Activated CD8-positive, alpha-beta memory T cell treated with anti-CD3 and anti-CD28 coated beads for 36 hours (primary cell): ENCODE results near the gene RAN. TPM values are rescaled to one million over a fixed set of nuclear protein-coding genes. Genes with fewer than 3 reads are reported as not detected.
"Not testable (repeated sequence)": the region's sequence is repeated elsewhere in the genome, so short reads cannot be mapped to it uniquely, and the experiment has no call there.

ENCODE experiments used
- CTCF ChIA-PET: fragments of 350-600 bp; sonication (Branson Sonifier 250); formaldehyde crosslinking; loops from one replicate; lab custom pipeline; 2021; ENCODE audit warnings: antibody characterized with exemption; lab: Charles Lee
- POLR2A ChIA-PET: fragments of 350-600 bp; sonication (Branson Sonifier 250); formaldehyde crosslinking; loops from one replicate; lab custom pipeline; 2021; ENCODE audit warnings: antibody characterized with exemption; lab: Charles Lee
- total RNA-seq, 2 experiments: library from RNA; stranded (reverse); gene quantifications; one replicate each; pipeline ENCODE4 v1.2.3, GENCODE V29; 2021

The RAN gene
- total RNA-seq, 2 experiments from 2014 or later, result 2,550 to 2,556 TPM

DNA sequence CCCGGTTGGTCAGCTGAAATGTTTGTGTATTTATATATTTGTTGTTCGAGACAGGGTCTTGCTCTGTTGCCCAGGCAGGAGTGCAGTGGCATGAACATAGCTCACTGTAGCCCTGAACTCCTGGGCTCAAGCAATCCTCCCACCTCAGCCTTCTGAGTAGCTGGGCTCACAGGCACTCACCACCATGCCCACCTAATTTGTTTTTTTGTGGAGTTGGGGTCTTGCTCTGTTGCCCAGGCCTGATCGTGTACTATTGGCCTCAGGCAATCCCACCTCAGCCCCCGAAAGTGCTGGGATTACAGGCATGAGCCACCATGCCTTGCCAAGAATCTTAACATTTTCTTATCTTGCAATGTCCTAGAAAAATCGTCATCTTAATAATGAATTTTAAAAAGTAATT lies 3.3 kb downstream of the RAN start:
- POLR2A ChIA-PET, result no interaction called here
- CTCF ChIA-PET, result no interaction called here

DNA sequence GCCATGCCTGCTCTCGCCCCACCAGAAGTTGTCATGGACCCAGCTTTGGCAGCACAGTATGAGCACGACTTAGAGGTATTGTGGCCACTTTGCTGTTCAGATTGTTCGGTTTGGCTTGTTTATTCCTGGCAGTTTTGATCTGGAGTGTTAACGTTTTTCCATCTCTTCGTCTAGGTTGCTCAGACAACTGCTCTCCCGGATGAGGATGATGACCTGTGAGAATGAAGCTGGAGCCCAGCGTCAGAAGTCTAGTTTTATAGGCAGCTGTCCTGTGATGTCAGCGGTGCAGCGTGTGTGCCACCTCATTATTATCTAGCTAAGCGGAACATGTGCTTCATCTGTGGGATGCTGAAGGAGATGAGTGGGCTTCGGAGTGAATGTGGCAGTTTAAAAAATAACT lies 3.8 kb downstream of the RAN start:
- CTCF ChIA-PET, POLR2A ChIA-PET: not testable (repeated sequence)

DNA sequence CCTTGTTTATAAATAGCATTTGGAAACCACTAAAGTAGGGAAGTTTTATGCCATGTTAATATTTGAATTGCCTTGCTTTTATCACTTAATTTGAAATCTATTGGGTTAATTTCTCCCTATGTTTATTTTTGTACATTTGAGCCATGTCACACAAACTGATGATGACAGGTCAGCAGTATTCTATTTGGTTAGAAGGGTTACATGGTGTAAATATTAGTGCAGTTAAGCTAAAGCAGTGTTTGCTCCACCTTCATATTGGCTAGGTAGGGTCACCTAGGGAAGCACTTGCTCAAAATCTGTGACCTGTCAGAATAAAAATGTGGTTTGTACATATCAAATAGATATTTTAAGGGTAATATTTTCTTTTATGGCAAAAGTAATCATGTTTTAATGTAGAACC lies 4.4 kb downstream of the RAN start:
- ChIA-PET CTCF (no interaction called here), POLR2A (no interaction called here)

DNA sequence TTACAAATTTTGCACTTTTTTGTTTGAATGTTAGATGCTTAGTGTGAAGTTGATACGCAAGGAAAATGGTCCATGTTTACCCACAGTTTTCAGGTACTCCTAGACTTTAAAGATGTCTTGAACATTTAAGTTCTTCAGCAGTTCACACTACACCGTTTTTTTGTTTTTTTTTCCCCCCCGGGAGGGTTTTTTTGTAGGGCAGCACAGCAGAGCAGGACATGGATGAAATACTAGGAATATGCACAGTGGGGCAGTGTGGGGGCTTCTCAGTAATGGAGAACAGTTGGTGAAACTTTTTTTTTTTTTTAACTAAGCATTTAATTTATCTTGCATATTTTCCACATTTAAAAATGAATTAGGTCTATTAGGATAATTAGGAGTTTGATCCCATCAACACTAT lies 4.9 kb downstream of the RAN start:
- POLR2A ChIA-PET, result interaction anchor here (0.7 kb wide), 1 partner anchor 1026 kb away, joined by 4 read pairs; no protein-coding TSS in a partner anchor
- CTCF ChIA-PET, result no interaction called here

DNA sequence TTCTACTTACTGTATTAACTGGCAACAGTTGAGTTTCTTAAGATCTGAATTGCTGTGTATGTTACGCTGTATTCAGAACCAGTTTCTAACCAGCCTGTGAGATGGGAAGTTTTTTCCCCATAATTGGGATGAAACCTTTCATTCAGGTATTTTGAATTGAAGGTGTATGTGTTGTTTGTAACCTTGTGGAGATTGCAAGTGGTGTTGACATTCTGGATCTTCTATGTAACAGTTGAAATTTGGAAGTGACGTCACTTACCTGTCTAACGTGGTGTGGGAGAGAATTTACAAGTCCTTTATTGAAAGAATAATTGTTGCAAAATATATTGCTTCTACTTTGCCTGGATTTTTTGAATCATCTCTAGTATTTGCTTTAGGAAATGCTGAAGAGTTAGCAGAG lies 5.5 kb downstream of the RAN start:
- ChIA-PET CTCF (no interaction called here), POLR2A (interaction anchor here (0.7 kb wide), 1 partner anchor 1026 kb away, joined by 4 read pairs; no protein-coding TSS in a partner anchor)

DNA sequence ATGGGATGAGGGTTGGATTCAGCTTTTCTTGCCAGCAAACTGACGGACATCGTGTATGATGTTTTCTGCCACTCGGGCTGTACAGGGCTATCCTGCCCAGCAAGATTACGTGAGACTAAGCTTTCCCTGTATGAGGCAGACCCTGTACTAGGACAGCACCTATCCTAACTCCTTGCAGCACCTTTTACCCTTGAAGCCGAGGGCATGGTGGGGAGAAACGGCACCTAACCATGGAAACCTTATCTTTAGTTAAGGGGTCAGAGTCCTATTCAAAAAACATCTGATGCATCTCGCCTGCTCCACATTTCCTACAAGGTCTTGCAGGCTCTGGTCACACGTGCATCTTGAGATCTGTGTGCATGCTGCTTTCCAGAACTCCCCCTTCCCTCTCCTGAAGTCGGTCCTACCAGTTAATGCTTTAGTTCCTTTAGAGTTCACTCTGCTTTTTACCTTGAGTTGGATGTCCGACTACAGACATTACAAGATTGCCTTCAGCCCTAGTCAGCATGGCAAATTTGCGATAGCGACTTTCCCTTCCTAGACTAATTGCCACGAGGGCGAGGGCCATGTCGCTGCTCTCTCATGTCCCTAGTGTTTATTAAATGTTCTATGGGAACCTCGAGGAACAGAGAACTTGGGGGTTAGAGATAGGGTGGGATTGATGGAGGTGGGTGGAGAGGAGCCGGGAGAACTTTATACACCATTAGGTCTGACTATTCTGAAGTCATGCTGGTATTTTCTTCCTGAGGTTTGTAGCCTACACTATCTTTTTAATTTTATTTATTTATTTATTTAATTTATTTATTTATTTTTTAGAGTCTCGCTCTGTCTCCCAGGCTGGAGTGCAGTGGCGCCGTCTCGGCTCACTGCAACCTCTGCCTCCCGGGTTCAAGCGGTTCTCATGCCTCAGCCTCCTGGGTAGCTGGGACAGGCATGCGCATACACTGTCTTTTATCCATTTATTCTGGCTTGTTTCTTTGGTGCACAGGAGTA lies 6.6 kb downstream of the RAN start:
- CTCF ChIA-PET, result no interaction called here
- POLR2A ChIA-PET, result interaction anchor here (0.6 kb wide), 1 partner anchor 62 kb away, joined by 5 read pairs; no protein-coding TSS in a partner anchor

DNA sequence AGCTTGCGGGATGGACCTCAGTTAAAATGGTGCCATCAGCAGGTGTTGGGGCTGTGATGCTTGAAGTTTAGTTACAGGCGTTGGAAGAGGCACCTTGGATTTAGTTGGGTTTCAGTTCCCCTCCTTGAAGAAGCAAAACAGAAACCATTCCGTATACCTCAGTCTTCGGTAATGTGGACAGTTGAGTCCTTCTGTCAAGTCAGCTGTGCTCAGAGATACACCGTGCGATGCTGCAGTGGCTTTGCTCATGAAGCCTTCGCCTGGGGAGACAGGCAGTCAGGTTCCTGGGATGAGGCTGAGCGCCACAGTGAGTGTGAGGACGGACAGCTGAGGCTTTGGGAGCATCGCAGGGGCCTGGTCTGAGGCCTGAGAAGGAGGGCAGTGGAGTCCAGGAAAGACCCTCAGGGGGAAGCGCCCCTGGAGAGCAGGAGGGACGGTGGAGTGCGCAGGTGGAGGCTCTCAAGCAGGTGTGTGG lies 7.4 kb downstream of the RAN start:
- CTCF ChIA-PET, result no interaction called here
- POLR2A ChIA-PET, result interaction anchor here (0.6 kb wide), 1 partner anchor 63 kb away, joined by 5 read pairs; no protein-coding TSS in a partner anchor

DNA sequence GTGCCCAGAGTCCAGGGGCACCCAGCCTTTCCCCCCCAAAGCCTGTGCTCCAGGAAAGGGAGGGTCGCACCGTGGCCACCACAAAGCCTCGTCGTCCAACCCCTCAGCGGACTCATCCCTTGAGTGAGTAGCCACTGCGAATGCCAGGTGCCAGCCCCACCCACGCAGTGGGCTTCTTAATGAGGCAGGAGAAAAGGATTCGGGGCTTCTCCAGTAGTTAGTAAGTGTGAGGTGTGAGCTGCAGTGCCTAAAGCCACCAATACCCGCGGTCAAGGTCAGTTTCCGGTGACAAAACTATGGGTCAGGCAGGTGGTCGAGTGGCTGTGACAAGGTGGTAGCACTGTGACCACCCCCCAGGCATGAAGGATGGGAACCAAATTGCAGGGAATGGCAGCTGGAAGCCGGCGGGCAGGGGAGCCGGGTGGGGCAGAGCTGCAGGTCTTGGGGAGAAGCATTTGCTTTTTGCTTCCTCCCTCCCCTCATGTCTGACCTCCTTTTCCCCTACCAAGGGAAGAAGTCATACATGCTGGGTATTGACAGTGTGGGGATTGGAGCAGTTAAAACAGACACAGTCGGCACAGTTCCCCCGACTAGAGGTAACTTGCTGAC lies 8.0 kb downstream of the RAN start:
- POLR2A ChIA-PET, result interaction anchor here (1.0 kb wide), 1 partner anchor 7 kb away, joined by 3 read pairs; no protein-coding TSS in a partner anchor

DNA sequence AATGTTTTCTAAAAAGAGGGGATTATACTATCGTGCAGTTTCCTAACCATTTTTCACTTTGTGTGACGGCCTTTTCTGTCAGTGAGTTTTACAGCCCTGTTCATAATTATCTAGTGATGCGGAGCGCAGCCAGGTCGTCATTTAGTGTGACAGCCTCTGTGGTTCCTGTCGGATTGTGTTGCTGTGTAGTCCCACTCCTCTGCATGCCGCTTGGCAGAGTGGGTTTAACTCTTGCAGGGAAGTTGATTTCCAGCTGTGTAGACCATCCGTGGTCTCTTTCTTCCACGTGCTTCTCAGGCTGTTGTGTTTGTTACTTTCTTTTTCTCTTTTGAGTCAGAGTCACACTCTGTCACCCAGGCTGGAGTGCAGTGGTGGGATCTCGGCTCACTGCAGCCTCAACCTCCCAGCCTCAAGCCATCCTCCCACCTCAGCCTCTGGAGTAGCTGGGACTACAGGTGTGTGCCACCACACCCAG lies 8.6 kb downstream of the RAN start:
- POLR2A ChIA-PET, result interaction anchor here (1.0 kb wide), 1 partner anchor 8 kb away, joined by 3 read pairs; no protein-coding TSS in a partner anchor
- CTCF ChIA-PET, result no interaction called here

More for the DNA sequence above, 8.0 kb downstream of the RAN start:
- CTCF ChIA-PET, result no interaction called here

DNA sequence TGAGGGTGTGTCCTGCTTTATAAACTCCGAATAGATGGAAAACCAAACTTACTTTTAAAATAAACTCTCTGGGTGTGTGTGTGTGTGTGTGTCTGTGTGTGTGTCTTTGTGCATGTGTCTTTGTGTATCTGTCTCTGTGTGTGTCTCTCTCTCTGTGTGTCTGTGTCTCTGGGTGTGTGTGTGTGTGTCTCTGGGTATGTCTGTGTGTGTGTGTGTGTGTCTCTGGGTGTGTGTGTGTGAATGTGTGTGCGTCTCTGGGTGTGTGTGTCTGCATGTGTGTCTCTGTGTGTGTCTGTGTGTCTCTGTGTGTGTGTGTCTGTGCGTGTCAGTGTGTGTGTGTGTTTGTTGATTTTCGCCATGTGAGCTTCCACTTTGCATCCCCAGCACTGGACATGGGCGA lies 9.2 kb downstream of the RAN start:
- ChIA-PET CTCF (no interaction called here), POLR2A (interaction anchor here (1.0 kb wide), 1 partner anchor 8 kb away, joined by 3 read pairs; no protein-coding TSS in a partner anchor)

DNA sequence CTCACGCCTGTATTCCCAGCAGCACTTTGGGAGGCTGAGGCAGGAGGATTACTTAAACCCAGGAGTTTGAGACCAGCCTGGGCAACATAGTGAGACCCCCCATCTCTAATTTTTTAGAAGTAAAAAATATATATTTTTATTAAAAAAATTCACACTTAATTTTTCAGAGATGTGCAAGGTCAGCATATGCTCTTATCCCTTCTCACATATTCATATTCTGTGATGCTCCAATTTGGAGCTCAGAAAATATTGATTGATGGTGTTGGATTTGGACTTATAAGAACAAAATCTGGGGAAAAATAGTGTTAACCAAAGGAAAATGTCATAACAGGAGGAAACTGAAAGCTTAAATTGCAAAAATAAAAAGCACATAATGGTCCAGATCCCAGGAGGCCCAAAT lies 9.7 kb downstream of the RAN start:
- ChIA-PET POLR2A (no interaction called here), CTCF (no interaction called here)

DNA sequence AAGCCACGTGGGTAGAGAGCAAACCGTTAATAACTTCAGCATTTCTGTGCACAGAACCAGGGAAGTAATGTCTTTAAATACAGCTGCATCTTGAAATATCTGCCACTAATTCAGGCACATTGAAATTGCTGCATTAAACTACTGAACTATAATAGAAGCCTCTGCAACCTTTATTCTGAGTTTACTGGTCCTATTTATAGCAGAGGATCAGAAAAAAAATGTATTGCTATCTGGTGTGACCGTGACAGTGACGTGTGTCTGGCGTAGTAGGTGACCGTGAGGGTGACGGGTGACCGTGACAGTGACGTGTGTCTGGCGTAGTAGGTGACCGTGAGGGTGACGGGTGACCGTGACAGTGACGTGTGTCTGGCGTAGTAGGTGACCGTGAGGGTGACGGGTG lies 15.3 kb downstream of the RAN start:
- POLR2A ChIA-PET, CTCF ChIA-PET: not testable (repeated sequence)

DNA sequence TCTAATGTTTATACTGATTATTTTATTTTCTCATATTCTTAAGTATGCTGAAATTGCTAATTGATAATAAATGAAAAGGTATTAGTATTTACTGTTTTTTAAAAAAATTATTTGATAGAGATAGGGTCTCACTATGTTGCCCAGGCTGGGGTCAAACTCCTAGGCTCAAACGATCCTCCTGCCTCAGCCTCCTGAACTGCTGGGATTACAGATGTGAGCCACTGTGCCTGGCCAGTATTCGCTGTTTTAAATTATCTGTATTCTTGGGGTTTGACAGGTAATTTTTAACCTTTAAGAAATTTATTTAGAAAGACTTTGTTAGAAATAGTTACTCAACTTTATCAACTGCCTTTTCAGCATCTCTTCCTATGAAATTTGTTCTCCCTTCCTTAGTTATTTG lies 32.2 kb downstream of the RAN start:
- ChIA-PET POLR2A (no interaction called here), CTCF (no interaction called here)

DNA sequence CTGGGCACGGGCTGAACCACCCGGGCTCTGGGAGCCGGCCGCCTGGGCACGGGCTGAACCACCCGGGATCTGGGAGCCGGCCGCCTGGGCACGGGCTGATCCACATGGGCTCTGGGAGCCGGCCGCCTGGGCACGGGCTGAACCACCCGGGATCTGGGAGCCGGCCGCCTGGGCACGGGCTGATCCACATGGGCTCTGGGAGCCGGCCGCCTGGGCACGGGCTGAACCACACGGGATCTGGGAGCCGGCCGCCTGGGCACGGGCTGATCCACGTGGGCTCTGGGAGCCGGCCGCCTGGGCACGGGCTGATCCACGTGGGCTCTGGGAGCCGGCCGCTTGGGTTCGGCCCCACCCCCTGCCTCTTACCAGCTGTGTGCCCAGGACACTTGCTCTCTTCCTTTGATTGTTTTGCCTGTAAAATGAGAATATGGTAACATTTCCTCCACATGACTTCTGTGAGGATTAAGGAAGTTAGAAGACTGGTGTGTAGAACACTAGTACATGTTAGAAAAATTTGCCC lies 33.1 kb downstream of the RAN start:
- CTCF ChIA-PET, POLR2A ChIA-PET: not testable (repeated sequence)

DNA sequence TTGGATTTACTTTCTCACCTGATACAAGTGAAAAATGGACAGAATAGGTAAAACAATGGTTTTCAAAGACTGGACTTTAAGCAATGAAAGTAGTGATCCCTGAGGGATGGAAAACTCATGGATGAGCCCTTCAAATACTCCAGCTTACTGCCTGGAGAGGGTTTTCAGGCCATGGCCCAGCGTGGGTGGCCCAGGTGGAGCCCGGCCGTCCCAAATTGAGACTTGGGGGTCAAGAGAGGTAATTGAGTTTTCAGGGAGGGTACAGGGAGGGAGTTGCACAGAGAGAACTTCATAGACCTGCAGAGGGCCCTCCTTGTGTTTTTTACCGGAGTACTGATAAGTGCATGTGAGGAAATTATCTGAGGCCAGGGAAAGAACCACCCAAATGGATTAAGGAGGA lies 37.2 kb downstream of the RAN start:
- POLR2A ChIA-PET, result no interaction called here
- CTCF ChIA-PET, result no interaction called here

DNA sequence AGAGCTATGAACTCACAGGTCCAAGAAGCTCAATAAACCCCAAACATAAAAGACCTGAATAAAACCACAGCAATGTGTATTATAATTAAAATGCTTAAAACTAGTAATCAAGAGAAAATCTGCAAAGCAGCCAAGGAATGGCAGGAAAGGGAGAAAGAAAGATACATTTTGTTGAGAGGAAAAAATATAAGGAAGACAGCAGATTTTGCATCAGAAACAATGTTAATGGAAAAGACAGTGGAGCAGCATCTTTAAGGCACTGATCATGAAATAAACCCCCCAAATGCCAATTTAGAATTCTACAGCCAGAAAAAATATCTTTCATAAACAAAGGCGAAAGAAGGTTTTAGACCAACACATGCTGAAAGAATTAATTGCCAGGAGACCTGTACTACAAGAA lies 39.3 kb downstream of the RAN start:
- CTCF ChIA-PET, result no interaction called here
- POLR2A ChIA-PET, result no interaction called here

DNA sequence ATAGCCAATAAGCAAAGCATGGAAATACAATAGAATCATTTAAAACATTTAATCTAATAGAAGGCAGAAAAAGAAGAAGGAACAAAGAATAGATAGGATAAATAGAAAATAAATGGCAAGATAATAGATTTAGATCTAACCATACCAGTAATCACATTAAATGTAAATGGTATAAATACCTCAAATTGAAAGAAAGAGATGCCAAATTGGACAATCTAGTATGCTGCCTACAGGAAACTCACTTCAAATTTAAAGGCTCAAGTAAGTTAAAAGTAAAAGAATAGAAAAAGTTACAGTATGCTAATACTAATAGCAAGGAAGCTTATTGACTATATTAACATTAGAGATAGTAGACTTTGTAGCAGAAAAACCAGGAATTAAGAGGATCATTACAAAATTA lies 40.1 kb downstream of the RAN start:
- ChIA-PET POLR2A (no interaction called here), CTCF (no interaction called here)

DNA sequence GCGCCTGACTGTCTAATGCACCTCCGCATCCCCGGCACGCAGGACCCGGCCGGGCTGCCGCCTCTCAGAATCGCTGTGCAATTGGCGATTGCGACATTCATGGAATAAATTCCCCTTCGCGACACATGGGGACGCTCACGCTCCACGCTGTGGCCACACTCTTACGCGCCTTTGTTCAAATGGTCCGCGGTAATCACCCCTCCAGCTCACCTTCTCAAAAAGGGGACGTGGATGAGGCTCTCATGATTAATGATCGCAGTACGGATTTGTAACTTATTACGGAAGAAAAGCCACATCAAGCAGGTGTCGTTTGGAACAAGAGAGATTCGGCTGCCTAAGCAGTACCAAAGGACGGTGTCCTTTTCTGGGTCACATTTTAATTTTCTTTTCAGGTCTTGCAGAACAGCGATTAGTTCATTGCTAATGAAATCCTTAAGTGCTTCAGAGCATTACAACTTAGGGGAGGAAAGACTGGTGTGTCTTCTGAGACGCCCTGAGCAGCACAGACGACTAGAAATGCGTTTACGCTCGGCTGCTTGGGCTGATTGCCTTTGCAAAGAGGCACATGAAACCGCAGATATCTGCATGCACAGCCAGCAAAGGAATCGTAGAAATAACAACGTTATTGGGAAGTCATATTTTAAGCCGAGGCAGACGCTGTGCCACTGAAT lies 44.5 kb downstream of the RAN start:
- ChIA-PET POLR2A (no interaction called here), CTCF (interaction anchor here (1.1 kb wide), 1 partner anchor 217 kb away, joined by 4 read pairs; no protein-coding TSS in a partner anchor)

DNA sequence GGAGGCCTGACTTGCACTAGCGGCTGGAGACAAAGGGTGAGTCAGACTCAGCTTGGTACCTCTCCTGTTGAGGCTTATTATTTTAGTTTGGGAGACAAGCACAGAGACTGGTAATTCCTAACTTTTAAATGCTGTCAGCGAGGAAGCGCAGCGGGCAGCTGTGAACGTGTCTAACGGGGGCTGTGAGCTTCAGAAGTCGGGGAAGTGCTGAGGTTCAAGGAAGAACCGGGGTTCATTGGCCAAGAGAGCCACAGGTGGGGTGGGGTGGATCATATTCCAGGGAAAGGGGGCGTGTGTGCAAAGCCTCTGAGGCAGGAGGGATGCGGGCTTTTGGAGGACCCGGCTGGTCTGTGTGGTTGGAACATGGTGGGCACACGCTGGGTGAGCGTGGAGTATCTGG lies 45.7 kb downstream of the RAN start:
- ChIA-PET POLR2A (no interaction called here), CTCF (no interaction called here)
